Neuronal stem cell (in vitro differentiated cells): ENCODE results near the gene EMID1. TPM values are rescaled to one million over a fixed set of nuclear protein-coding genes. Genes with fewer than 3 reads are reported as not detected.

Experiments
- DNase-seq: peaks from one replicate; pipeline ENCODE4 v3.0.0-alpha.2; 2013; ENCODE audit warnings: low spot score
- H2AFZ ChIP-seq: one replicate; pipeline ENCODE4 v1.6.1; 2013; ENCODE audit warnings: mild to moderate bottlenecking, low read length, inconsistent platforms
- H2AK5ac ChIP-seq: 2 replicates; pipeline ENCODE4 v1.6.1; 2013; ENCODE audit warnings: low read depth, mild to moderate bottlenecking, inconsistent platforms, low read length, moderate library complexity, mixed read lengths
- H2BK120ac ChIP-seq: 2 replicates; pipeline ENCODE4 v1.6.1; 2013; ENCODE audit warnings: low read depth, mild to moderate bottlenecking, inconsistent platforms, low read length, moderate library complexity, mixed read lengths
- H2BK12ac ChIP-seq: one replicate; pipeline ENCODE4 v1.6.1; 2013; ENCODE audit warnings: low read length, inconsistent platforms
- H2BK15ac ChIP-seq: 2 replicates; pipeline ENCODE4 v1.6.1; 2013; ENCODE audit warnings: mild to moderate bottlenecking, low read length, inconsistent platforms, mixed read lengths
- H2BK5ac ChIP-seq: one replicate; pipeline ENCODE4 v1.6.1; 2013; ENCODE audit warnings: inconsistent platforms, mild to moderate bottlenecking, low read length, moderate library complexity
- H3K14ac ChIP-seq: one replicate; pipeline ENCODE4 v1.6.1; 2013; ENCODE audit warnings: low read length, inconsistent platforms
- H3K18ac ChIP-seq: 2 replicates; pipeline ENCODE4 v1.6.1; 2013; ENCODE audit warnings: low read length, inconsistent platforms
- H3K23ac ChIP-seq: 2 replicates; pipeline ENCODE4 v1.6.1; 2013; ENCODE audit warnings: low read depth, mild to moderate bottlenecking, mixed read lengths, low read length, inconsistent platforms; ENCODE audit not compliant: poor library complexity
- H3K27ac ChIP-seq: replicated peaks from 3 replicates; pipeline ENCODE4 v1.5.1; 2013; ENCODE audit warnings: low read length, inconsistent platforms
- H3K27me3 ChIP-seq, 3 experiments: 2 replicates each; pipeline ENCODE4 v1.6.1; 2013; ENCODE audit warnings: low read length in 3 of 3, mild to moderate bottlenecking in 2 of 3, inconsistent platforms in 1 of 3, low read depth in 1 of 3, mixed read lengths in 1 of 3, moderate library complexity in 1 of 3; ENCODE audit not compliant: control insufficient read depth in 3 of 3, insufficient read depth in 3 of 3
- H3K36me3 ChIP-seq, 2 donors: replicated peaks in 1 of 2; 2 replicates each; pipeline ENCODE4 v1.6.1; 2013; ENCODE audit warnings: low read length in 2 of 2; ENCODE audit not compliant: control insufficient read depth in 2 of 2, insufficient read depth in 2 of 2
- H3K4ac ChIP-seq: 2 replicates; pipeline ENCODE4 v1.6.1; 2013; ENCODE audit warnings: inconsistent platforms, mild to moderate bottlenecking, low read length, moderate library complexity
- H3K4me1 ChIP-seq, 2 donors: 1 replicate in 1 of 2; 2 replicates in 1 of 2; pipeline ENCODE4 v1.6.1; 2013; ENCODE audit warnings: low read length in 2 of 2, low read depth in 1 of 2; ENCODE audit not compliant: control insufficient read depth in 2 of 2, insufficient read depth in 1 of 2
- H3K4me2 ChIP-seq: one replicate; pipeline ENCODE4 v1.6.1; 2013; ENCODE audit warnings: mild to moderate bottlenecking, low read length, inconsistent platforms; ENCODE audit not compliant: insufficient read depth, poor library complexity, severe bottlenecking
- H3K4me3 ChIP-seq, 2 donors: 2 replicates each; pipeline ENCODE4 v1.5.1; 2013; ENCODE audit warnings: low read length in 2 of 2, mild to moderate bottlenecking in 2 of 2, inconsistent platforms in 1 of 2, moderate library complexity in 1 of 2
- H3K79me1 ChIP-seq: one replicate; pipeline ENCODE4 v1.6.1; 2013; ENCODE audit warnings: low read depth, mild to moderate bottlenecking, inconsistent platforms, low read length, moderate library complexity
- H3K9ac ChIP-seq: one replicate; pipeline ENCODE4 v1.6.1; 2013; ENCODE audit warnings: mild to moderate bottlenecking, low read depth, low read length, inconsistent platforms; ENCODE audit not compliant: poor library complexity
- H3K9me3 ChIP-seq, 2 donors: replicated peaks in 1 of 2; 2 replicates each; pipeline versions ENCODE3 to v1.6.1; 2013; ENCODE audit warnings: low read length in 2 of 2, mild to moderate bottlenecking in 2 of 2, inconsistent platforms in 1 of 2, low read depth in 1 of 2, mixed read lengths in 1 of 2, moderate library complexity in 1 of 2; ENCODE audit not compliant: control insufficient read depth in 2 of 2, insufficient read depth in 1 of 2
- H4K8ac ChIP-seq: one replicate; pipeline ENCODE4 v1.6.1; 2013; ENCODE audit warnings: low read depth, mild to moderate bottlenecking, inconsistent platforms, low read length, moderate library complexity
- H4K91ac ChIP-seq: one replicate; pipeline ENCODE4 v1.6.1; 2013; ENCODE audit warnings: low read length, low read depth, mild to moderate bottlenecking, inconsistent platforms; ENCODE audit not compliant: poor library complexity
- WGBS, 2 donors: extraction: QIAGEN DNeasy Blood & Tissue Kit; methylation state at CpG; one replicate each; pipeline ENCODE4 v1.1.7; 2013; ENCODE audit warnings: missing lambda C conversion rate in 2 of 2, mixed read lengths in 1 of 2; ENCODE audit not compliant: insufficient read length in 2 of 2, insufficient replicate concordance in 1 of 2; ENCODE audit errors: extremely low coverage in 2 of 2; 5-methylcytosine and 5-hydroxymethylcytosine counted together
- polyA plus RNA-seq, 2 experiments: library from polyadenylated mRNA; stranded (reverse); fragments of 200-250 nt; gene quantifications; one replicate each; pipeline ENCODE4 v1.2.3, GENCODE V29; 2013

The EMID1 gene
- polyA plus RNA-seq (2013, experiment 1 of 2), result 10.7 TPM
- 10.3 TPM for polyA plus RNA-seq (2013, experiment 2 of 2)

GRCh38 chr22:29205594-29206371 is at the start of gene EMID1:
EMID1 (plus strand) TSS chr22:29205896; CDS start chr22:29206039, 143 bp downstream.
- no peaks in the 10 kb centered on the region for H3K9me3 ChIP-seq
- peaks cover 0 to 4% (median 0%) of the 10 kb centered on the region in 3 experiments for H3K27me3 ChIP-seq
- peak within 1 kb of the TSS; percentile 93 for H3K9ac ChIP-seq
- peaks cover under 1 to 4% of the 10 kb centered on the region in 2 donors for H3K36me3 ChIP-seq
- peak within 1 kb of the TSS; percentile 46 for H3K23ac ChIP-seq
- peak within 1 kb of the TSS; percentile 34 for H2BK12ac ChIP-seq
- H3K18ac ChIP-seq, result peak within 1 kb of the TSS; percentile 94
- no CpG with 5 or more reads among the region's 90 CpGs for WGBS, 2 donors
- H3K14ac ChIP-seq, result peak within 1 kb of the TSS; percentile 31
- H3K4me3 ChIP-seq, result peak within 1 kb of the TSS; percentile 62 to 91
- peak within 1 kb of the TSS; percentile 68 for H2BK15ac ChIP-seq
- H3K27ac ChIP-seq, result peak within 1 kb of the TSS; percentile 60
- peak within 1 kb of the TSS; percentile 50 for H2BK120ac ChIP-seq
- peaks cover 22 to 49% of the 10 kb centered on the region in 2 donors for H3K4me1 ChIP-seq
- no peak within 1 kb of the TSS for H4K8ac ChIP-seq
- H2AFZ ChIP-seq, result peak within 1 kb of the TSS; percentile 75
- H2AK5ac ChIP-seq, result peak within 1 kb of the TSS; percentile 20
- H4K91ac ChIP-seq, result no peak within 1 kb of the TSS
- H3K4ac ChIP-seq, result no peak within 1 kb of the TSS
- peaks cover 2% of the 10 kb centered on the region for H3K79me1 ChIP-seq
- H3K4me2 ChIP-seq, result peak within 1 kb of the TSS; percentile 88
- H2BK5ac ChIP-seq, result peak within 1 kb of the TSS; percentile 35
- DNase-seq, result peak; percentile 46

GRCh38 chr22:29155966-29156365 is 49.7 kb upstream of the EMID1 start:
- no peaks in the 10 kb centered on the region for H3K9me3 ChIP-seq
- H2BK120ac ChIP-seq, result no peak overlapping the region
- H4K8ac ChIP-seq, result no peak overlapping the region
- H2AK5ac ChIP-seq, result no peak overlapping the region
- peak overlapping the region; percentile 41 for H2AFZ ChIP-seq
- no peaks in the 10 kb centered on the region for H3K79me1 ChIP-seq
- DNase-seq, result no peak
- H3K4me1 ChIP-seq, result peaks cover 12 to 33% of the 10 kb centered on the region in 2 donors
- H3K4ac ChIP-seq, result no peak overlapping the region
- H3K18ac ChIP-seq, result no peak overlapping the region
- H3K36me3 ChIP-seq, result no peaks in the 10 kb centered on the region
- no peak overlapping the region for H2BK12ac ChIP-seq
- no peak overlapping the region for H3K4me2 ChIP-seq
- H4K91ac ChIP-seq, result no peak overlapping the region
- H3K14ac ChIP-seq, result no peak overlapping the region
- WGBS, 2 donors, result no CpG with 5 or more reads among the region's 1 CpG
- no peak overlapping the region for H3K9ac ChIP-seq
- H3K23ac ChIP-seq, result no peak overlapping the region
- no peak overlapping the region for H3K4me3 ChIP-seq
- H2BK15ac ChIP-seq, result no peak overlapping the region
- no peaks in the 10 kb centered on the region for H3K27me3 ChIP-seq
- H3K27ac ChIP-seq, result no peak overlapping the region
- no peak overlapping the region for H2BK5ac ChIP-seq

- H3K4me2 ChIP-seq, result no peak overlapping the region
- WGBS, 2 donors, result no CpG with 5 or more reads among the region's 9 CpGs
- no peak overlapping the region for H3K27ac ChIP-seq
- H3K4me3 ChIP-seq, result no peak overlapping the region
- no peaks in the 10 kb centered on the region for H3K79me1 ChIP-seq
- no peak for DNase-seq
- no peak overlapping the region for H2AK5ac ChIP-seq
- no peak overlapping the region for H4K8ac ChIP-seq
- no peaks in the 10 kb centered on the region for H3K9me3 ChIP-seq
- no peak overlapping the region for H3K14ac ChIP-seq
- H3K23ac ChIP-seq, result no peak overlapping the region
- peaks cover 12 to 28% of the 10 kb centered on the region in 2 donors for H3K4me1 ChIP-seq
- H2BK120ac ChIP-seq, result no peak overlapping the region
- peak overlapping the region; percentile 41 for H2AFZ ChIP-seq
- no peak overlapping the region for H2BK12ac ChIP-seq
- H3K36me3 ChIP-seq, result no peaks in the 10 kb centered on the region
- no peak overlapping the region for H4K91ac ChIP-seq
- H3K4ac ChIP-seq, result no peak overlapping the region
- H3K27me3 ChIP-seq, result no peaks in the 10 kb centered on the region
- no peak overlapping the region for H3K18ac ChIP-seq
- no peak overlapping the region for H2BK5ac ChIP-seq
- H2BK15ac ChIP-seq, result no peak overlapping the region
- H3K9ac ChIP-seq, result no peak overlapping the region
Observed at GRCh38 chr22:29156507-29156906, 49.2 kb upstream of the EMID1 start.

GRCh38 chr22:29157759-29158535 is 47.7 kb upstream of the EMID1 start:
- Histone ChIP-seq H2AK5ac (peak overlapping the region; percentile 21), H3K18ac (no peak overlapping the region), H2BK15ac (no peak overlapping the region), H2BK120ac (no peak overlapping the region), H3K23ac (no peak overlapping the region), H2BK12ac (no peak overlapping the region), H3K14ac (no peak overlapping the region), H3K79me1 (no peaks in the 10 kb centered on the region), H3K4me2 (no peak overlapping the region), H3K9ac (no peak overlapping the region), H3K27ac (no peak overlapping the region), H4K8ac (no peak overlapping the region), H3K27me3 (no peaks in the 10 kb centered on the region), H2BK5ac (no peak overlapping the region), H3K4ac (no peak overlapping the region), H4K91ac (no peak overlapping the region), H2AFZ (no peak overlapping the region), H3K36me3 (no peaks in the 10 kb centered on the region), H3K4me3 (no peak overlapping the region), H3K9me3 (no peaks in the 10 kb centered on the region), H3K4me1 (peaks cover 6 to 22% of the 10 kb centered on the region in 2 donors)
- no CpG with 5 or more reads among the region's 11 CpGs for WGBS, 2 donors
- no peak for DNase-seq
